HTERT RPE-1 (cell line): ENCODE data around the gene SHLD1.

Source experiments
- in situ Hi-C: fragments of 300-500 bp; cut with MboI; formaldehyde crosslinking; loops from 4 replicates; pipeline ENCODE4 v1.14.3; 2020; ENCODE audit warnings: low sequenced_read_pairs

SHLD1 gene

DNA sequence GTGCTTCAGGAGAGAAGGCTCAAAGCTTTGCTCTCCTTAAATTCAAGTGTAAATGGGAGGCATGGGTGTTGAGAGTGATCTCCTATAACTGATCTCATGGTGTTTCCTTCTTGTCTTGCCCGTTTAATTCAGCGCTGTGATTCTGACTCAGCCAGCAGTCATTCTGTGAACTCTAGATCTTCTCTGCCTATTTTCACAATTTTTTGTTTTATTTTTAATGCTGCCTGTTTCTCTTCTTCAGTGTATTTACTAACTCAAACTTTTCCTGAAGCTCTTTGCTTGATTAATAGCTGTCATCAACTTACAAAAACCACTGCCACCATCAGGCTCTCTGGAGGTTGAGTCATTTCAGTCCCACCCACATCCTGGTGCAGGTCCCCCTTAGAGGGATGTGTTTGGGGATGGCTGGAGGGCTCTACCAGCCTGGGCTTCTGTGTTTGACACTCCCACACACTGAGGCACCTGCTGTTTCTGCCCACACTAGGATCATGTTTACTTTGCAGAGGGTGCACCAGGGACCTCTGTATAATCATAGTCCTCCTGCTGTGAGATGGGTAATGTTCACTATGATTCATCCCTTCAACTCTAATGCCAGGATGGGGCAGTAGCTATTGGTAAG is 94.0 kb downstream of the SHLD1 start:
- in situ Hi-C loops = no loop called here

DNA sequence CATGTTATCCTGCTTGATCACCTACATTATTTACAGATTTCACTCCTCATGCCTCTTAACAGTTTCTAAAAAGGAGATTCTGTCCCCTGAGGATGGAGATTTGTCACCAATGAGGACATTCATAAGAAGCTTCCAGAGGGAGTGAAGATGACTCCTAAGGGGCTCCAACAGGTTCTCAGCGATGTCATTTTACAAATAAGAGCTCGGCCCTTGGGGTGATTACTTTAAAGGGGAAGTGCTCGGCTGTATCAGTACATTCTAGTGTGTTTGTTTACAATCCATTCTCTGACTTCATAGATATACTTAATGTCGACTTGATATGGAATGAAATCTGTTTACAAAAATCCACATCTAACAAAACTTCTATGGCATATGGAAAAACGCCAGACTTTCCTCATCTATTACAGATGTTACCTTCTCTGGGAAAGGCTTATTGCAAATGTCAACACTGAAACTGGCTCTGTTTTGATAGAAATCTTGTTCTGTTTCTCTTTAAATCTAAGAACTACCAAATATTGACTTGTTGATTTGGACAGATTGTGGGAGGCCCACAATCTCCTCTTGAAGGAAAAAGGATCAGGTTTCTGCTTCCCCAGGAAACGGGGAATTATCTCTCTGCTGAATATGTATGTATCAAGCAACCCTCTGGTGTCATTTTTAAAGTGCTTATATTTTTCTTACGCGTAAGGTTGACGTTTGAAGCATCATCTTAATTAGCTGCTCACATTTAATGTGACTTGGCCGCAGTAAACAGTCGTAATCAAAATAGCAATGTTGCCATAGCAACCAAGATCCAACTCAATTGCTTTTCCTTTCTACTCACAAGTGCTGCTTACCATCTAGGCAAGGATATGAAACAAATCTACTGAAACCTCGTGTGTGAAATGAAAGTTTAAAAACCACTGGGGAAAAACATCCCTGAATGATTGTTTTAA is 95.7 kb downstream of the SHLD1 start:
- in situ Hi-C loops = no loop called here

DNA sequence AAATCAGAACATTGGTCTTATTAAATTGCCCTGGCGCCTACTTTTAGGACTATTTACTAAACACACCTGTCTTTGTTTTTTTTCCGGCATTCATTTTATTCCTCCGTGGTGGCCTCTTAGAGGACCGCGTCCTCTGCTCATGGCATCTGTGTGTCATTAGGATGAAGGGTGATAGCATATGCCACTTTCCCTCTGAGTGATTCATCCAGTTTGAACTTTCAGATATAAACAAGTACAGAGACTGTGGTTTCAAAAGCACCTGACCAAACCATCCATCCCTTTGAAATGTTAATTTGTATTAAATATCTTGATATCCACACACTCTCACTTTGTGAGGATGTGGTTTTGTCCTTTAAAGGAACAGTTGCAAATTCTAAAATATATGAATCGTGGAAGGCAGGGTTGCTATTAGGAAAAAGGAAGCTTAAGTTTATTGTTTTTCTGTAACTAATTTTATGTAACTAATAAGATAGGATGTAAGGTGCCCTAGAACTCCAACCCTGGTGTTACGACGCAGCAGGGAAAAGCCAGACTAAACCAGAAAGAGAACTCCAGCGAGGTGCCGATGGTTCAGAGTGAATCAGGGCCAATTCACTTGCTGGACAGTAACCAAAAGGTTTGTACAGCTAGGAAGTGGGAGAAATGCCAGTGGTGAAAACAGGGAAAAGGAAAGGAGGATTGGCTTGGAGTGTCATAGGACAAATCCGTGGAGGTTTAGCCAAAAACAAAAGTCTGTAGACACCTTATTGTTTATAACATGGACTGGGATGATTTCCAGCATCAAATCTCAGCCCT is 98.7 kb downstream of the SHLD1 start:
- in situ Hi-C loops = no loop called here

DNA sequence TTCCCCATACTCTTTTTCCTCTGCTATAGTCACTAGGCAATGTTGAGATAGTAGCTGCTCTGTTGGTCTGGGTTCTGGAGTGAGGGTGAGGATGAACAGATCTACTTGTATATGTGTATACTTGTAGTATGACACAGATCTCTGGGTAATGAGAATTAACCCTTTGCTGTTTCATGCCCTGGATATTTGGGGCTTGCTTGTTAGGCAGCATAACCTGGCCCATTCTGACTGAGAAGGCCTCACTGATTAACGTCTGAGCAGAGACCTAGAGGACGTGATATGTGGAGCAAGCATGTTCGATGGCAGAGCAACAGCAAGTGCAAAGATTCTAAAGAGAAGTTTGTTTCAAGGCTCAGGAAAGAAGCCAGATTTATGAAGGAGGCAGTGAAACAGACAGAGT is 105.7 kb downstream of the SHLD1 start:
- in situ Hi-C loops = no loop called here

DNA sequence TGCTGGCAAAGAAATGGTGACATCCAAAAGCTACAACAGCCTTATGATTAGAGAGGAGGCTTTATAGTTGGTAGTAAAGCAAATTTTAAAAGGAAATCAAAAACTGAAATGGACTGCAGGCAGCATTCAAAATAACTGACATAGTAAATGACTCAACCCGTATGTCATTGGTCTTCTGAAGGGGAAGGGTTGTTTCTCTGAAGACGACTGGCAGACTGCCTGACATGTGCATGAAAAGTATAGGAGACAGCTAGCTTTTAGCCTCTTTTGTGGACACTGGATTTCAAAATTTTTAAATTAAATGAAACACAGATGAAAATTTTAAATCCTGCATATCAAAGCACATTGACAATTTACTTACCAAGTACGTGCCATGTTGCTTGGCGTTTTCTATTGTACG is 109.4 kb downstream of the SHLD1 start:
- in situ Hi-C loops = no loop called here

DNA sequence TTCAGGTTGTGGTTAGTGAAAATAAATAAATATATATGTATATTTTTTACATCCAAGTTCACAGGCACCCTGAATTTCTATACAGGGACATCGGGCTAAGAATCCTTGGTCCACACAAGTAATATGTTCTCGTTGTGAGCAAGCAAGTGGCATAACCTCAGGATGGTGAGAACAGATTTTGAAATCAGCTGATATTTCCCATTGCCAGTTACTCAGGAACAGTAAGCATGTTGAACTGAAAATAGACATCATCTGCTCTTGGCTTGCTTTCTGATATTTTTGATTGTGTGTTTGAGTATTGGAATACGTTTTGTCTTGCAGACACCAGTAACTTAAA is 112.5 kb downstream of the SHLD1 start:
- in situ Hi-C loops = no loop called here

DNA sequence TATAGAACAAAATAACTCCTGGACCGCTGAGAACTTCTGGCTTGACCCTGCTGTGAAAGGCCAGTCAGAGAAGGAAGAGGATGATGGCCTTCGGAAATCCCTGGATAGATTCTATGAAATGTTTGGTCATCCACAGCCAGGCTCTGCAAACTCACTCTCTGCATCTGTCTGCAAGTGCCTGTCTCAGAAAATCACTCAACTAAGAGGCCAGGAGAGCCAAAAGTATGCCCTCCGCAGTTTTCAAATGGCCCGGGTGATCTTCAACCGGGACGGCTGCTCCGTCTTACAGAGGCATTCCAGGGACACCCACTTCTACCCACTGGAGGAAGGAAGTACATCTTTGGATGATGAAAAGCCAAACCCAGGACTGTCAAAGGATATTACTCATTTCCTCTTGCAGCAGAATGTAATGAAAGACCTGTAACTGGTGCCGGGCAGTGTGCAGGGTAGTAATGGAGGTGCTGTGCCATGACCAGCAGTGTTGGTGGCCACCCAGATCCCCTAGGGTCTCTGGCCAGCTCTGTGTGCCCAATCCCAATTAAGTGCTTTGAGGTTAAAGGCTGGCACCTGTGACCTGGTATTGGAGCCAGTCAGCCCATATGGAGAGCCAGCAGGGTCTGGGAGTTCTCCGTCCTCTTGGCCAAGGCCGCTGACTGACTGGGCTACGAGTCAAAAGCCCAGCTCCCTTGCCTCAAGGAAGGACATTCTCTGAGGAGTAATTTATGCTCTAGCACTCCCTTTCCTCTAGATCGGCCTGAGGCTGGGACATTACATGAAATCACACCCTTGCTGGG is 113.0 kb downstream of the SHLD1 start:
- in situ Hi-C loops = no loop called here

DNA sequence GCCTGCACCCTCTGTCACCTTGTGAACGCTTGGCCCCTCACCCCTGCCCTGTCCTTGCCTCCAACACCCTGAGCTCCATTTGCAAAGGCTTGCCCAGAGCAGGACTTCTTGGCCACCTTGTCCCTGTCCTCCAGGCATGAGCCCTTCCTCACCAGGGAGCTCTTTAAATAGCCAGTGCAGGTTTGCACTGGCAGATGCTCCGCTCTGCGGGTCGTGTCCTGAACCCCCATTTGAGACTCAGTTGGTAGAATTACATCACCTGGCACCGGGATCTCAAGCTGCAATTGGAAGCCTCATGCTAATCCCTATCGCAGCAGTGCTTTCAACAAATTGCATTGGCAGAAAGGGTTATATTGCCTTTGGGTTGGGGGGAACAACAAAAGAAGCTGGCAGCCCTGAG is 114.2 kb downstream of the SHLD1 start:
- in situ Hi-C loops = no loop called here

DNA sequence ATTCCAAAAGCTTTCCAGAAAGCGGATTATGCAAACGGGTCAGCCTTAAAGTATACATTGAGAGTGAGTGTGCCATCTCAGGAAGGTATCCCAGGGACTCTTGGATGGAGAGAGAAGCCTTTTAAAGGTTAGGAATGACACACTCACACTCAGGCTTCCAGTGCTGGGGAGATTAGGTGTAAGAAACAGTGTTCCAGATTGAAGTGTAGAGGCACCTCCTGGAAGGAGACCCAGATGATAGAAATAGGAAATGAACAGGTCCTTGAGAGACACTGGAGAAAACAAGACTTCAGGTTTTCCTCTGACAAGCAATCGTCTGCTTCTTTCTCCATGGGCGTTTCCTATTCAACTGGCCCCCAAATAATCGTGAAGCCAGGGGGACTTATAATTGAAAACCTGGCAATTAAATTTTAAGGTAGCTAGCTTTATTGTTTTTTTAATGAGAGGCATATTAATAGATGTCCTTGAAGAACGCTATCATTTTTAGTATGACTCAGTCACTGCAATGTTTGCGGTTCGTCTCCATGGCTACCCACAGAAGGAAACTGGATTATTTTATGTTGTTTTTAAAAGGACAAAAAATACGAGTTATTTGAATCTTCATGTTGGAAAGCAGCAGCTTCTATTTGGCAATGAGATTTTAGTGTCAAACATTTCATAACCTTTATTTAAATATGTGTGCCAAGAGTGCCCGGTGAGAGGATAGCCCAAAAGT is 114.8 kb downstream of the SHLD1 start:
- in situ Hi-C loops = no loop called here

DNA sequence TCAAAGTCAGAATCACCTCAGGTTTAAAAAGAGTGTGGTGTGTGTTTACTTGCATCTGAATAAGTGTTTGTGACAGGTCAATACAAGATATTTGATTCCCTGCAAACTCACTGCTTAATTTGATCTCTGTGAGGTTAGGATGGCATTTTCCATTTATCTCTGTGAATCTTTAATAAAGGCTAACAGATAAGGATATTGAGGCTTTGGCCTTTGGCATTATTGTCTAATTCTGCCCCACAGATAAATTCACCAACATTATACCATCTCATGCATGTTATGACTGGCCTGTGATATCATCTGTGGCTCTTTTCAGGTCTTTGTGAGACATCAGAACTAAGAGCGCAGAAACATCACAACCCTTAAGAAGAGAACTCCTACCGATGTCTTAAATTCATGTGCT is 115.4 kb downstream of the SHLD1 start:
- in situ Hi-C loops = no loop called here

DNA sequence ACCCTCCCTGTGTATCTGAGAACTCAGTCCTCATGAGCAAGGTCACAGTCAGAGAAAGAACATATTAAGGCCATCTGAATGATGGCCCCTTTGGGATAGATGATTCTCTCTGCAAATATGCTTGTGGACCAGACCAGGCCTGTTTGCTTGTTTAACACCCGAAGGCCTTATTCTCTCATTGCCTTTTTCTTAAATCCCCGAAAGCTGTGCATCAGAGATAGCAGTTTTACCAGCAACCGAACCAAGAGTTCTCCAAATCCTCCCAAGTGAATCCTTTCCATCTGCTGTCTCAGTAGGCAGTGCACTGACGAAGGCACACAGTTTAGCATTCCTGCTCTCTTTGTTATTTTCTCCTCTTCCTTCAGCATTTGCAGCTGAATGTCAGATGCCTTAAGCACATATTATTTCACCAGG is 120.4 kb downstream of the SHLD1 start:
- in situ Hi-C loops = no loop called here

DNA sequence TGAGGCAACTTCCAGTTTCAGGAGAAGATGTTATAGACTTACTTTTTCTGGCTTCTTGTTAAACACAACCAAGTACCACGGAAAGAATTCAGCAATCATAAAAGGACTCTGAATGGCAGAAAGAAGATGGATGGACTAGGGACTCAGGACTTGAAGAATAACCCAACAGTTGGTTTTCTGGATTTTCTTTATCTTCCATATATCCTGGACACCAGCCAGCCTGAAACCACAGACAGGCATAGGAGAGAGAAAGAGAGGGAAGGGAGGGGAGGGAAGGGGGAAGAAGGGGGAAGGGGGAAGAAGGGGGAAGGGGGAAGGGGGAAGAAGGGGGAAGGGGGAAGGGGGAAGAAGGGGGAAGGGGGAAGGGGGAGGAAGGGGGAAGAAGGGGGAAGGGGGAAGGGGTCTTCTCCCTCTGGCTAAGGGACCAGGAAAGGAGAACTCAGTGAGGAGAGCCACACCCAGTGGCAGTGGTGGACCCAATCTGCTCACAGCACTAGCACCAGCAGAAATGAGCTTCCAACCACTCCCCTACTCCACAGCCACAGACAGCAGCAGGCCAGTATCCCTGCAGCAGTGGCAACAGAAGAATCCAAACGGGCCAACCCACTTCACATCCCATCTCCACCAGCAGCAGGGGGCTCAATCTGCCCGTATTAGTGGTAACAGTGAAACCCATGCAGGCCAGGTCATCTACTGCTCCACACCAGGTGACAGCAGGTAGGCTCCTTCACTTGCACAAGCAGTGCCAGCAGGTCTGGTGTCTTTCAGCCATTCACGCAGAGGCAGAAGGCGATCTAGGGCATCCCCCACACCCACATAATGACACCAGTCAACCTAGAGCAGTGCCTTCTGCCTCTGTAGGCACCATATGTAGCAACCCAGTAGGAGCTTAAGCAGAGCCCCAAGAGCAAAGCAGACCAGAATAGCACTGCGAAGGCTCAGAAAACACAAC is 121.5 kb downstream of the SHLD1 start:
- in situ Hi-C loops = no loop called here

DNA sequence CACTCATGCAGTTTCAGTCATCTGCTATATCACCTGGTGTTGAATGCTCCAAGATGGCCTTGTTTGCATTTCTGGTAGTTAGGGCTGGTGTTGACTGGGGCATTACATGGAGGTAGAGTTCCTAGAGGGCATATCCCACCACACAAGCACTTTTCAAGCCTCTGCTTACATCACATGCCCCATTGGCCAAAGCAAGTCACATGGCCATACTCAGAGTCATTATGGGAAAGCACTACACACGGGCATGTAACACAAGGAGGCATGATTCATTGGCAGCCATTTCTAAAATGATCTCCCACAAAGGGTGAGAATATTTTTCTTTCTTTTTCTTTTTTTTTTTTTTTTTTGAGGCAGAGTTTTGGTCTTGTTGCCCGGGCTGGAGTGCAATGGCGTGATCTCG is 126.9 kb downstream of the SHLD1 start:
- in situ Hi-C loops = no loop called here

DNA sequence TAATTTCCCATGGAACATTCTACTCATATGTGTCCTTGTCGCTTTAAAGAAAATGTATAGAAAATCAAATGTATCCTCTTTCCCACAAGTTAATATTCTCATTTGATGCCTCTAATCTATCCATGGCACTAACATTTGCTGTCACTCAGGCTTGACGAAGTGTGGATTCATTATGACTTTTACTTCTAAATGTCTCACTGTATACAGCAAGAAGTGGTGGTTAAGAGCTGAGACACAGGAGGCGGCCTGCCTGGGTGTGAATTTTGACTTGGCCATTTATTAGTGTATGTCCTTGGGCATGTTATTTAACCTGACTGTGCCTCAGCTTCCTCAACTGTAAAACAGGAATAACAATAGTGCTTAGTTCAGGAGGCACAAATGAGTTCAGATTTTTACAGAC is 130.1 kb downstream of the SHLD1 start:
- in situ Hi-C loops = no loop called here

DNA sequence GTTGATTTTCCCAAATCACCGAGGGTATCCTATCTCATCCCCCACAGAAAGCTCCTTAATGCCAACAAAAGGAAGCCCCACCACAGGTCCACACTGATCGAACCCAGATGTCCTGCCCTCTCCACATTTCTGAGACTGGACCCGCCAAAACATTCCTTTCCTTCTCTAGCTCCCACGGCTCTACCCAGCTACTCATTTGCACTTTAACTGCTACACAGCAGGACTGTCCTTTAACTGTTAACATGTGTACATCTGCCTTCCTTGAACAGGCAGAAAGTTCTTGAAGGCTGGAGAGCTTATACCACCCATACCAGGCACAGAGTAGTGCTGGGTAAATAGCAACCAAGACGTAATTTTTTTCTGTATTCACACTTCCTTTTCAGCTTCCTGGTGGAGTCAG is 131.5 kb downstream of the SHLD1 start:
- in situ Hi-C loops = no loop called here

DNA sequence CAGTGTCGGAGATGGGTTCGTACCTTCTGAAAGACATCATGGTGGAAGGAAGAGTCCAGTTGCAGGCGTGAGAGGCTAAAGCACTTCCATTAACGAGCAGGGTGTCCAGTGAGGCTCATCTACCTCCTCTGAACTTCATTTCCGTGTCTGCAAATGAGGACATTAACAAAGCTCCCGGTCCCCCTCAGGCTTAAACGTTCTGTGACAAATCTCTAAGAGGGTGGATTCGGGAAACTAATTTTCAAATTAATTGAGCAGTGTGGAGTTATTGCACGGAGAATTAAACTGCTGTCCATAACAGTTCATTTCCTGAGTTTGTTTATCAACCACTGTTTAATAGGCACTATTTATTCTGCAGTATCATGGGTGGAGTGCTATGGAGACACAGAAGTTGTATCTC is 132.0 kb downstream of the SHLD1 start:
- in situ Hi-C loops = no loop called here

DNA sequence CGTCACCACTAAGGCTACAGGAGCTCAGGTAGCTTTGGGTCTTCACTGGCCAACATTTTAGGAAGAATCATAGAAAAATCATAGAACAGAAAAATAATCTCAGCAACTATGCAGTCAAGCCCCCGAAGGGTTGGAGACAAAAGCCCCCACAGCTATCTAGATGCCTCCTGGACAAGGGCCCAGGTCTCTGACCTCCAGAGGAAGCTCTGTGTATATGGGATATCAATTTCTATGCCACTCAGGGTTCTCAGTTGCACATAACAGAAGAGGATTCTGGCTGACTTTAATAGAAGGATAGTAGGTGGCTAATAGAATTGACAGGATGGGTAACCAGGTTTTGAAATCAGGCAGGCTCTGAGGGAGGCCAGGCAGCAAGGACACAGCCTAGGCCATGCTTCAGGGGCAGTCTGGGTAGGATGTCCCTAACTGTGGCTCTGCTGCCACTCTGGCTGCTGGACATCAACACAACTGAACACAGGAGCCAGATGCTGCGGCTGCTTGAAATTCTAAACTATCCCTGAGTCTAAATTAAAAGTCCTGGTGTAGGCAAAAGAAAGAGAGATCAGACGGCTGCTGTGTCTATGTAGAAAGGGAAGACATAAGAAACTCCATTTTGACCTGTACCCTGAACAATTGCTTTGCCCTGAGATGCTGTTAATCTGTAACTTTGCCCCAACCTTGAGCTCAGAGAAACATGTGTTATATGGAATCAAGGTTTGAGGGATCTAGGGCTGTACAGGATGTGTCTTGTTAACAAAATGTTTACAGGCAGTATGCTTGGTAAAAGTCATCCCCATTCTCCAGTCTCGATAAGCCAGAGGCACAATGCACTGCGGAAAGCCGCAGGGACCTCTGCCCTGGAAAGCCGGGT is 134.5 kb downstream of the SHLD1 start:
- in situ Hi-C loops = no loop called here

DNA sequence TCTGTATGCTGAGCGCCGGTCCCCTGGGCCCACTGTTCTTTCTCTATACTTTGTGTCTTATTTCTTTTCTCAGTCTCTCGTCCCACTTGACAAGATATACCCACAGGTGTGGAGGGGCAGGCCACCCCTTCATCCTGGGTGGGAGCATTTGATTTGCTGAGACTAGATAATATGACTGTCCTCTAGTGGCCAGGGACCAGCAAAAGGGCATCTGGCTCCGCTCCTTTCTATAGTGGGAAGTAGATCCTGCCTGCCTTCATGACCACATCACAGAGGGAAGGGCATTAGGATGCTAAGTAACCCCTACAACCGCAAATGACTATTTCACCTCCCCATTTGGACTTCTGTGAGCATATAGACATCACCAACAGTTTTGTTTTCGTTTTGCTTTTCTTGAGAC is 135.7 kb downstream of the SHLD1 start:
- in situ Hi-C loops = no loop called here
